ENCODE measurements around the gene DCTN2.
"Not testable (repeated sequence)": the region's sequence is repeated elsewhere in the genome, so short reads cannot be mapped to it uniquely, and the experiment has no call there.

DCTN2 gene

DNA sequence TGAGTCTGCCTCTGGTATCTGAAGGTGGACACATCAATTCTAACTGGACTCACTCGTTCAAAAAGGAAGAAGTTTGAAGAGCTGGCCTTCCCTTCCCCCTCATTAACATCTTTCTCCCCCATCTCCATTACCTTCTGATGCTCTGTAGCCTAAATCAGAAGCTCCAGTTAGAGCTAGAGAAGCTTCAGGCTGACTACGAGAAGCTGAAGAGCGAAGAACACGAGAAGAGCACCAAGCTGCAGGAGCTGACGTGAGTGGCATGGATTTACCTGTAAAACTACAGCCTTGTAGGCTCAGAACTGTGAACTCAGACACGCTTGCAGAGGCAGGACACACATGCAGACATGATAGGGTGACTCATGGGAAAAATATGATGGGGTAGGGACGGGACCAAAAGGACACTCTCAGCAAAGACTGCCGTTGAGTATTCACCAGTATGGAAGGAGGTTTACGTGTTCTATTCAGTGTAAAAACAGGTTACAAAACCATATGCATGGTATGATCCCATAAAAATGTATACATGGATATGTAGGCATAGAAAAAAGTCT is 29.7 kb upstream of the DCTN2 start:
- DNase-seq: no peak

GRCh38 chr12:57575771-57576612 is 29.0 kb upstream of the DCTN2 start:
- no peak for DNase-seq

DNA sequence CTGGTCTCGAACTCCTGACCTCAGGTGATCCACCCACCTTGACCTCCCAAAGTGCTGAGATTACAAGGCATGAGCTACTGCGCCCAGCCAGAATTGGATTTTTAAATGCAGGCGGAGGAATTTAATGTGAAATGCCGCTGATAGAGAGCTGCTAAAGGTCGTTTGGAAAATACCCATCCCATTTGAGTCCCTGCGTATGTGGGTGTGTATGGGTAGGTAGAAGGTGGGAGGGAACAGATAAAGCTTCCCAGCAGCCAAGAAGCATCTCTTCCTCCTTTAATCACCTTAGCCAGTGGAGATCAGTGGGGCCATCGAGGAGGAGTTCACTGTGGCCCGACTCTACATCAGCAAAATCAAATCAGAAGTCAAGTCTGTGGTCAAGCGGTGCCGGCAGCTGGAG is 27.8 kb upstream of the DCTN2 start:
- no peak for DNase-seq

DNA sequence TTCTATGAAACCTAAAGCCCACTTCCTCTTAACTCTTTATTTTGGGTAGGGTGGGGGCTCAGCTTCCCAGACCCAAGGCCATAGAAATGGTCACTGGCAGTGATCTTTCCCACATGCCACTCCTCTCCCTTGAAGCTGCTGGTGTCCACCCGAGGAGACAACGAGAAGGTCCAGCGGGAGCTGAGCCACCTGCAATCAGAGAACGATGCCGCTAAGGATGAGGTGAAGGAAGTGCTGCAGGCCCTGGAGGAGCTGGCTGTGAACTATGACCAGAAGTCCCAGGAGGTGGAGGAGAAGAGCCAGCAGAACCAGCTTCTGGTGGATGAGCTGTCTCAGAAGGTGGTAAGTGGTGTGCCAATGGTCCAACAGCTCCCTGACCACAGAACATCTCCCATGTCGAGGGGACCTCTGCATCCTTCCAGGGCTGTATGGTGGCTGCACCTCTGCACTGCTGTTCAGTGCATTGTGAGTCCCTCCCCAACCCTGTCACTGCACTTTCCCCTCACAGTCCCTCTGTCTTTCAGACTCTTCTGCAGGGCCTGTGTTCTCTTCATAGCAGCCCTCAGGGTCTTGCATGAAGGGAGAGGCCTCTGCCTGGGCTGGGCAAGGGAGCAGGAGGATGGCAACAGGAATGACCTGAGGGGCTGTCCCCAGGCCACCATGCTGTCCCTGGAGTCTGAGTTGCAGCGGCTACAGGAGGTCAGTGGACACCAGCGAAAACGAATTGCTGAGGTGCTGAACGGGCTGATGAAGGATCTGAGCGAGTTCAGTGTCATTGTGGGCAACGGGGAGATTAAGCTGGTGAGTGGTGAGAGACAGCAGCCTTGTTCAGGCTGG is 25.2 kb upstream of the DCTN2 start:
- no peak for DNase-seq

DNA sequence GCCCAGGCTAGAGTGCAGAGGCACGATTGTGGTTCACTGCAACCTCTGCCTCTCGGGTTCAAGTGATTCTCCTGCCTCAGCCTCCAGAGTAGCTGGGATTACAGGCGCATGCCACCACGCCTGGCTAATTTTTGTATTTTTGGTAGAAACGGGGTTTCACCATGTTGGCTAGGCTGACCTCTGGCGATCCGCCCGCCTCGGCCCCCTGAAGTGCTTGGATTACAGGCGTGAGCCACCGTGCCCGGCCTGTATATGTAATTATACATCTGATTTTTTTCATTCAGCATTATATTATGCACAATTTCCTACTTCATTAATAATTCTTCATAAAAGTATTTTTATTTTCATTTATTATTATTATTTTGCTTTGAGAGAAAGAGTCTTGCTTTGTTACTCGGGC is 23.4 kb upstream of the DCTN2 start:
- DNase-seq: not testable (repeated sequence)

DNA sequence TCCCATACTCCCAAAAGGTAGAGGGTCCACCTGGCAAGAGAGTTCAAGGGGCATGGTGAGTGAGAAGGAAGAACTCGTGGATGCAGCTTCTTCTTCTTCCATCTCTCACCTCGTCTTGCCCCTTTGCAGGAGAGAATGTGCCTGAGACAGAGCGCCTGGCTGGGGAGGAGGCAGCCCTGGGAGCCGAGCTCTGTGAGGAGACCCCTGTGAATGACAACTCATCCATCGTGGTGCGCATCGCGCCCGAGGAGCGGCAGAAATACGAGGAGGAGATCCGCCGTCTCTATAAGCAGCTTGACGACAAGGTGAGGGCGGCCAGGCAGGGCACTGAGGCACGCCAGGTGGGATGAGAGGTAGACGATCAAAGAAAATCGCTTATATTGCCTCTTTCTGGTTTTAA is 22.9 kb upstream of the DCTN2 start:
- DNase-seq: no peak

DNA sequence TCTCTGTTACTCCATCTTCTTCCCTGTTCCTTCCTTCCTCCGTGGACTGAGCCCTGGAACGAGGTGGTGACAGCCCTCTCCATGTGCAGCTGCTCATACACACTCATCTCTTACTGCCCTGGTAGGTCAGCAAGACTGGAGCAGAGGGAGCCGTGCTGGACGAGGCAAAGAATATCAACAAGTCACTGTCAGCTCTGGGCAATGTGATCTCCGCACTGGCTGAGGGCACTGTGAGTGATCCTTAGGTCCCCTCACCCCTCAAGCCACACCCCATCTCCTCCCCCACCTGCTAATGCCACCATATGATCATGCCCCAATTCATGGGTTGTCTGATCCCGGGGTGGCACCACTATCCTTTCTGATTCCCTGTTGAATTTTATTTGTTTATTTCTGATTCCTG is 21.8 kb upstream of the DCTN2 start:
- no peak for DNase-seq

GRCh38 chr12:57564178-57564740 is 17.3 kb upstream of the DCTN2 start:
- DNase-seq: no peak

DNA sequence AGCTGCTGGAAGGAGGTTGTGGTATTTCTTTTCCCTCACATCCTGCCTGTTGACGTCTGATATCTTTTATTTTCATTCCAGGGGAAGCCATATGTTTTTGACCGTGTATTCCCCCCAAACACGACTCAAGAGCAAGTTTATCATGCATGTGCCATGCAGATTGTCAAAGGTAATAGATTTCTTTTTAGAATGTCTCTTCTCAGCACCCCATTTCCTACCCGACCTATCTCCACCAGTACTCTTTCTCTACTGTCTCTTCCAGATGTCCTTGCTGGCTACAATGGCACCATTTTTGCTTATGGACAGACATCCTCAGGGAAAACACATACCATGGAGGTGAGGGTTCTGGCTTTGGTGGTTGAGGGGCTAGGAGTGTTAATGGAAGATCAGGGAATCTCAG is 16.4 kb upstream of the DCTN2 start:
- no peak for DNase-seq

GRCh38 chr12:57561117-57561516 is 14.1 kb upstream of the DCTN2 start:
- DNase-seq: not testable (repeated sequence)

DNA sequence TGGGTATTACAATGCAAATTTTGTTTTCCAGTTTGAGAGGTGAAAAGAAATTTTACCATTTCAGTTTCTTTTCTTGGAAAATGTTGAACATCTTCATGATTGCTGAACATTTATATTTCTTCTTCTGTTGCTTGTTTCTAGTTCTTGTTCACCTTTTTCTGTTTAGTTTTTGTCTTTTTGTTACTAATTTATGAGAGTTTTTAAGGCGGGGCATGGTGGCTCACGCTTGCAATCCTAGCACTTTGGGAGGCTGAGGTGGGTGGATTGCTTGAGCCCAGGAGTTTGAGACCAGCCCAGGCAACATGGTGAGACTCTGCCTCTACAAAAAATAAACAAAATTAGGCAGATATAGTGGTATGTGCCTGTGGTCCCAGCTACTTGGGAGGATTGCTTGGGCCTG is 13.5 kb upstream of the DCTN2 start:
- no peak for DNase-seq

GRCh38 chr12:57558864-57559263 is 11.9 kb upstream of the DCTN2 start:
- DNase-seq: no peak

DNA sequence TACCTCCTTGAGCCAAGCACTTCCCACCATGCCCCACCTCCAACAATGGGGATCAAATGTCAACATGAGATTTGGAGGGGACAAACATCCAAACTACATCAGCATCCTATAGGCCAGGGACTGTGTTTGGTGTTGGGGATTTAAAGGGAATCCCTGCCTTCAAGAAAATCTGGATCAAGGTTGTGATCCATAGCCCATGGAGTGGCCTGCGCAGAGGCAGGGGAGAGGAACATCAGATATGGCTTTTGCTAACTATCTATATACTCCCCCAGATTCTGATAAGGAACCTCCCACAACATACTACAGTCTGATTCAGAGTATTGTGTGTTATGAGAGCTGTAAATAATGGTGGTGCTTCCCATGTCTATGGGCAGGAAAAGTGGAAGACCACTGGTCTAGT is 7.9 kb upstream of the DCTN2 start:
- DNase-seq: no peak

DNA sequence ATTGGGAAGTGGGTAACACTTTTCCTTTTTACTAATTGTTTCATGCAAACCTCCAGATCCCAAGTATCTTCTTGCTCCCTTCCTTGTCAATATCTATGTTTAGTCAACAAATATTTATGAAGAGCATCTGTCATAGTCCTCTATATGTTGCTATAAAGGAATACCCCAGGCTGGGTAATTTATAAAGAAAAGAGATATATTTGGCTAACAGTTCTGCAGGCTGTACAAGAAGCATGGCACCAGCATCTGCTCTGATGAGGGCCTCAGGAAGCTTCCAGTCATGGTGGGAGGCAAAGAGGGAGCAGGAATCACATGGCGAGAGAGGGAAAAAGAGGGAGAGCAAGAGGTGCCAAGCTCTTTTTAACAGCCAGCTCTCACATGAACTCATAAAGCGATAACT is 7.5 kb upstream of the DCTN2 start:
- DNase-seq: no peak

DNA sequence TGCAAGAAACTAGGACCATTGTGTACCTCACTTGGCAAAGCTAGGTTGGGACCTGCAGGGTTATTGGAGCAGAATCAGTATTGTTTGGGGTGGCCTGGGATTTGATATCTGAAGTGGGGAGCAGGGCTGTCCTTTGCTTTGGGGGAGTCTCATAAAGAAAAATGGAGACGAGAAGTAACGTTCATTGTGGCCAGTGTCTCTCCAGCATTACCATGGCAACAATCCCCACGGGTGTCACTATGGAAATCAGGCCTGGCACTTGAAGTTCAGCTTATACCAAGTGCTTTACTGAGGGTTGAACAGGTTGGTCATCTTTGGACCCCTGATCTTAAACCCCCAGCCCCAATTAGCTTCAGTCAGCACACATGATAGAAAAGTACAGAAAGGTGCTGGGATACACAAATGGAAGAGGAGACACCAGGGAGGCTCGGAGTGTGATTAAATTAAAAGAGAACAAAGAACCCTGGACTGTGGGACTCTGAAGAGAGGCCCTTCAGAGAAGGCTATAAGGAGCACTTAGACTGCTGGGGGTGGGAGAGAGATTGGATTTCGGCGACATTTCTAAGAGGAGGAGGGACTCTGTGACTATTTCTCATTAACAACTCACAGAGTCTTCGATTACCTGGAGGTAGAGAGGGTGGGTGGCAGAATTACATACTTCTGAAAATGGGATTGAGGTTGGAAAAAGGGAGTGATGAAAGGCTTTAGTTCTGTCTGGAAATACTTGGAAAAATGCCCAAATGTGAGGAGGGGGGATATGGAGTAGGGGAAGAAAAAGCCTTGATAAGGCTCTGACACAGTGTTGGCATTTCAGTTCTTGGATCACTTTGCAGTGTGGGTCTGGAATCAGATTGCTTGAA is 6.6 kb upstream of the DCTN2 start:
- DNase-seq: no peak

DNA sequence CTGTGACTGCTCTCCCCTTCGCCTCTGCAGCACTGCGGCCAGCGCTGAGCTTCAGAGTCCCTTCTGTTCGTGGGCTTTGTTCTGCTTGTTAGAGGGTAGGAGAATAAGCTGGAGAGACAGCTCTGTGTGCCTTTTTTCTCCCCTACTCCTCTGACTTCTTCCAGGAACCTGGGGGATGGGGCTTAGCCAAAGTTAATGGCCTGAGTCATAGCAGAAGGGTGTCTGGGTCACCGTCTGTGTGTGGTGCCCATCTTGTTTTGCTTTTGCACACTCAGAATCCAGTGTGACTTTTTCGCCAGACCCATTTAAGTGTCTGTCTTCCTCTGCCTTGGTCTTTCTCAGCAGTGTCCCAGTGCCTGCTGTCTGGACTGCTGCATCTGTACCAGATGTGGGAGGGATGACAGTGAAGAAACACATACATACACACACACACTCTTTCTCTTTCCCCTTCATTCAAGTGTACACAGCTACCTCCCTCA is 5.9 kb upstream of the DCTN2 start:
- no peak for DNase-seq

DNA sequence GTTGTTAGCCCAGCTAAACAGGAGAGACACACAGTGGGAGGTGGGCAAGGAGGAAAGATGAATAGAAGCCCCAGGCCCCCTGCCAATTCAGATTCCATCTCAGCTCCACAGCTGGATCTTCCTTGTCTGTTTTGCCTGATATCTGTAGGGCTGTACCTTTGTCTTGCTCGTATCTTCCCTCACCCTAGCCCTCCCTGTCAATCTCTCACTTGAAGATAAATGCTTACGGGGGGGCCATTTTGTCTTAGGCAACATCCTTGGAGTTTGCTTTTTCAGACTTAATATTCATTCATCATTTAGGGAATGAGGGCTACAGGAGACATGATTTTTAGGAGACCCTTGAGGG is 5.3 kb upstream of the DCTN2 start:
- DNase-seq: no peak

- DNase-seq: no peak
Measured at GRCh38 chr12:57551637-57552305, 4.8 kb upstream of the DCTN2 start.

GRCh38 chr12:57550641-57551549 is 3.9 kb upstream of the DCTN2 start:
- DNase-seq: no peak

- DNase-seq: peak; percentile 41
Measured at GRCh38 chr12:57549909-57550640, 3.1 kb upstream of the DCTN2 start, which contains the start of gene KIF5A. TSS of gene KIF5A (plus strand) at chr12:57550044. CDS start at chr12:57550272, 228 bp downstream.

Measured in CD4-positive, alpha-beta T cell treated with Interleukin-15 for 1 hour (primary cell).